ENCODE results near the gene MYO16. TPM values are rescaled to one million over a fixed set of nuclear protein-coding genes. Genes with fewer than 3 reads are reported as not detected.
"Not testable (repeated sequence)": the region's sequence is repeated elsewhere in the genome, so short reads cannot be mapped to it uniquely, and the experiment has no call there.

MYO16 gene
- total RNA-seq, 1 experiment from 2014 or later, result not detected

- in situ Hi-C loops (cut with HindIII; ENCODE audit: low sequenced_read_pairs); DNase-seq (ENCODE audit: low spot score): not testable (repeated sequence)
These were observed 588.1 kb downstream of the MYO16 start for GRCh38 chr13:109217510-109217909.

GRCh38 chr13:109220631-109221030, 591.2 kb downstream of the MYO16 start:
- DNase-seq (ENCODE audit: low spot score), result no peak
- in situ Hi-C loops (cut with HindIII; ENCODE audit: low sequenced_read_pairs), result no loop called here

GRCh38 chr13:109224033-109224432, 594.6 kb downstream of the MYO16 start:
- DNase-seq (ENCODE audit: low spot score), result no peak
- in situ Hi-C loops (cut with HindIII; ENCODE audit: low sequenced_read_pairs), result no loop called here

- no peak for DNase-seq (ENCODE audit: low spot score)
- in situ Hi-C loops (cut with HindIII; ENCODE audit: low sequenced_read_pairs), result no loop called here
These were observed 597.2 kb downstream of the MYO16 start for GRCh38 chr13:109226631-109227030.

- in situ Hi-C loops (cut with HindIII; ENCODE audit: low sequenced_read_pairs), result no loop called here
- DNase-seq (ENCODE audit: low spot score), result no peak
These were observed 598.0 kb downstream of the MYO16 start for GRCh38 chr13:109227344-109227940.

- DNase-seq (ENCODE audit: low spot score), result no peak
- in situ Hi-C loops (cut with HindIII; ENCODE audit: low sequenced_read_pairs), result no loop called here
These were observed 598.8 kb downstream of the MYO16 start for GRCh38 chr13:109228211-109228610.

GRCh38 chr13:109231888-109232287, 602.5 kb downstream of the MYO16 start:
- DNase-seq (ENCODE audit: low spot score), result no peak
- in situ Hi-C loops (cut with HindIII; ENCODE audit: low sequenced_read_pairs), result no loop called here

GRCh38 chr13:109233293-109233692, 603.9 kb downstream of the MYO16 start:
- in situ Hi-C loops (cut with HindIII; ENCODE audit: low sequenced_read_pairs), result no loop called here
- DNase-seq (ENCODE audit: low spot score), result no peak

GRCh38 chr13:109235901-109236300, 606.5 kb downstream of the MYO16 start:
- no peak for DNase-seq (ENCODE audit: low spot score)
- in situ Hi-C loops (cut with HindIII; ENCODE audit: low sequenced_read_pairs), result no loop called here

- no peak for DNase-seq (ENCODE audit: low spot score)
- in situ Hi-C loops (cut with HindIII; ENCODE audit: low sequenced_read_pairs), result no loop called here
These were observed 611.7 kb downstream of the MYO16 start for GRCh38 chr13:109241160-109241559.

GRCh38 chr13:109243311-109243951, 614.0 kb downstream of the MYO16 start:
- DNase-seq (ENCODE audit: low spot score), result no peak
- in situ Hi-C loops (cut with HindIII; ENCODE audit: low sequenced_read_pairs), result no loop called here

GRCh38 chr13:109244566-109244965, 615.2 kb downstream of the MYO16 start:
- DNase-seq (ENCODE audit: low spot score), result no peak
- in situ Hi-C loops (cut with HindIII; ENCODE audit: low sequenced_read_pairs), result no loop called here

GRCh38 chr13:109246001-109246400, 616.6 kb downstream of the MYO16 start:
- in situ Hi-C loops (cut with HindIII; ENCODE audit: low sequenced_read_pairs), result no loop called here
- no peak for DNase-seq (ENCODE audit: low spot score)

GRCh38 chr13:109249780-109250528, 620.5 kb downstream of the MYO16 start:
- in situ Hi-C loops (cut with HindIII; ENCODE audit: low sequenced_read_pairs), result no loop called here
- DNase-seq (ENCODE audit: low spot score), result no peak

- in situ Hi-C loops (cut with HindIII; ENCODE audit: low sequenced_read_pairs), result no loop called here
- no peak for DNase-seq (ENCODE audit: low spot score)
These were observed 622.5 kb downstream of the MYO16 start for GRCh38 chr13:109251956-109252355.

- no peak for DNase-seq (ENCODE audit: low spot score)
- in situ Hi-C loops (cut with HindIII; ENCODE audit: low sequenced_read_pairs), result no loop called here
These were observed 623.9 kb downstream of the MYO16 start for GRCh38 chr13:109253316-109253715.

GRCh38 chr13:109254274-109254673, 624.9 kb downstream of the MYO16 start:
- DNase-seq (ENCODE audit: low spot score), result no peak
- in situ Hi-C loops (cut with HindIII; ENCODE audit: low sequenced_read_pairs), result no loop called here

GRCh38 chr13:109255141-109255856, 625.9 kb downstream of the MYO16 start:
- in situ Hi-C loops (cut with HindIII; ENCODE audit: low sequenced_read_pairs), result no loop called here
- DNase-seq (ENCODE audit: low spot score), result no peak

- in situ Hi-C loops (cut with HindIII; ENCODE audit: low sequenced_read_pairs), result no loop called here
- DNase-seq (ENCODE audit: low spot score), result no peak
These were observed 627.7 kb downstream of the MYO16 start for GRCh38 chr13:109256866-109257760.
